CD14-positive monocyte (primary cell): ENCODE results near the gene TNFAIP2. TPM values are rescaled to one million over a fixed set of nuclear protein-coding genes. Genes with fewer than 3 reads are reported as not detected.

ENCODE experiments used
- DNase-seq, 3 donors: peaks; one replicate each; pipeline ENCODE4 v3.0.0-alpha.2; 2011 to 2022
- H2AFZ ChIP-seq: 2 replicates; pipeline ENCODE4 v1.6.0; 2012; ENCODE audit warnings: mild to moderate bottlenecking, low read depth, low read length, inconsistent platforms; ENCODE audit not compliant: insufficient read depth, poor library complexity, severe bottlenecking
- H3K27ac ChIP-seq, 2 donors: 1 replicate in 1 of 2; 2 replicates in 1 of 2; pipeline ENCODE4 v1.5.1; 2012 to 2013; ENCODE audit warnings: low read length in 2 of 2, control low read depth in 1 of 2, inconsistent platforms in 1 of 2, low read depth in 1 of 2, mild to moderate bottlenecking in 1 of 2
- H3K27me3 ChIP-seq, 2 donors: one replicate each; pipeline versions ENCODE4 v1.6.0 to v1.6.1; 2011 to 2013; ENCODE audit warnings: low read length in 2 of 2; ENCODE audit not compliant: control insufficient read depth in 2 of 2, insufficient read depth in 2 of 2
- H3K36me3 ChIP-seq, 2 donors: replicated peaks in 1 of 2; 1 replicate in 1 of 2; 2 replicates in 1 of 2; pipeline versions ENCODE4 v1.5.1 to v1.6.1; 2012 to 2013; ENCODE audit warnings: low read length in 2 of 2, control low read depth in 1 of 2, inconsistent platforms in 1 of 2, mild to moderate bottlenecking in 1 of 2; ENCODE audit not compliant: insufficient read depth in 2 of 2, control insufficient read depth in 1 of 2
- H3K4me1 ChIP-seq, 2 donors: 1 replicate in 1 of 2; 2 replicates in 1 of 2; pipeline versions ENCODE4 v1.5.1 to v1.6.1; 2012 to 2013; ENCODE audit warnings: low read length in 2 of 2, control low read depth in 1 of 2, inconsistent platforms in 1 of 2, mild to moderate bottlenecking in 1 of 2, moderate library complexity in 1 of 2; ENCODE audit not compliant: insufficient read depth in 2 of 2, control insufficient read depth in 1 of 2
- H3K4me2 ChIP-seq: replicated peaks from 2 replicates; pipeline ENCODE3; 2012; ENCODE audit warnings: low read length, moderate library complexity, mild to moderate bottlenecking; ENCODE audit not compliant: poor library complexity, severe bottlenecking; ENCODE audit errors: extremely low read depth
- H3K4me3 ChIP-seq, 3 experiments: fragments of 200-600 bp in 1 of 3; sonication (generic) in 1 of 3; replicated peaks in 1 of 3; 1 replicate in 2 of 3; 2 replicates in 1 of 3; pipeline ENCODE4 v1.5.1; 2011 to 2013; ENCODE audit warnings: low read length in 3 of 3, mild to moderate bottlenecking in 3 of 3, control low read depth in 2 of 3, low read depth in 2 of 3, inconsistent platforms in 1 of 3, moderate library complexity in 1 of 3
- H3K79me2 ChIP-seq: 2 replicates; pipeline ENCODE4 v1.6.0; 2012; ENCODE audit warnings: mild to moderate bottlenecking, control low read depth, inconsistent platforms, low read length, moderate library complexity; ENCODE audit not compliant: insufficient read depth
- H3K9ac ChIP-seq: 2 replicates; pipeline ENCODE4 v1.6.0; 2017; ENCODE audit warnings: low read length, mild to moderate bottlenecking; ENCODE audit not compliant: insufficient read depth, poor library complexity, severe bottlenecking
- H3K9me3 ChIP-seq, 2 donors: replicated peaks in 1 of 2; 1 replicate in 1 of 2; 2 replicates in 1 of 2; pipeline versions ENCODE4 v1.5.1 to v1.6.1; 2012 to 2013; ENCODE audit warnings: low read length in 2 of 2, control low read depth in 1 of 2; ENCODE audit not compliant: control insufficient read depth in 1 of 2, insufficient read depth in 1 of 2
- H4K20me1 ChIP-seq: 2 replicates; pipeline ENCODE4 v1.6.0; 2012; ENCODE audit warnings: mild to moderate bottlenecking, low read length, control low read depth, moderate library complexity; ENCODE audit not compliant: insufficient read depth
- H3K27ac Mint-ChIP-seq, 7 donors: one replicate each; pipeline ENCODE4 v1.8.0; 2020; ENCODE audit warnings: mild to moderate bottlenecking in 7 of 7, mixed read lengths in 7 of 7, moderate library complexity in 6 of 7, inconsistent platforms in 2 of 7
- H3K27me3 Mint-ChIP-seq, 3 donors: one replicate each; pipeline ENCODE4 v1.8.0; 2021 to 2022; ENCODE audit warnings: low read depth in 3 of 3, mild to moderate bottlenecking in 3 of 3, mixed read lengths in 3 of 3, moderate library complexity in 3 of 3, inconsistent platforms in 1 of 3
- H3K36me3 Mint-ChIP-seq, 2 donors: one replicate each; pipeline ENCODE4 v1.8.0; 2020; ENCODE audit warnings: mixed read lengths in 2 of 2, inconsistent platforms in 1 of 2, mild to moderate bottlenecking in 1 of 2
- H3K4me1 Mint-ChIP-seq: one replicate; pipeline ENCODE4 v1.8.0; 2020; ENCODE audit warnings: mild to moderate bottlenecking, mixed read lengths
- H3K4me3 Mint-ChIP-seq, 2 donors: one replicate each; pipeline ENCODE4 v1.8.0; 2020; ENCODE audit warnings: mild to moderate bottlenecking in 2 of 2, mixed read lengths in 2 of 2, moderate library complexity in 1 of 2
- H3K9me3 Mint-ChIP-seq, 7 donors: one replicate each; pipeline ENCODE4 v1.8.0; 2020 to 2022; ENCODE audit warnings: mixed read lengths in 7 of 7, mild to moderate bottlenecking in 6 of 7, moderate library complexity in 6 of 7, inconsistent platforms in 2 of 7
- CTCF ChIP-seq: fragments of 200-600 bp; IDR thresholded peaks from one replicate; pipeline ENCODE4 v1.8.0; 2022; ENCODE audit warnings: antibody characterized with exemption, mild to moderate bottlenecking
- WGBS: methylation state at CpG from one replicate; pipeline ENCODE4 v1.1.5; 2013; ENCODE audit warnings: missing lambda C conversion rate; ENCODE audit not compliant: insufficient coverage; 5-methylcytosine and 5-hydroxymethylcytosine counted together
- intact Hi-C, 2 donors: fragments of 100-400 bp; cut with micrococcal nuclease; formaldehyde crosslinking; loops; one replicate each; pipeline versions ENCODE4 v1.15.0 to v1.15.1; 2023
- polyA plus RNA-seq, 3 donors: library from polyadenylated mRNA; depleted of rRNA in 1 of 3; unstranded in 2 of 3; stranded (reverse) in 1 of 3; fragments of 300-500 nt in 2 of 3; fragments of >200 nt in 1 of 3; fragmentation: Illumina TruSeq in 2 of 3; gene quantifications; 1 replicate in 2 of 3; 2 replicates in 1 of 3; pipeline ENCODE4 v1.2.3, GENCODE V29; 2012 to 2021

TNFAIP2 gene
- polyA plus RNA-seq, 3 donors: 41.5 to 1,807 (median 50.8) TPM

GRCh38 chr14:103134405-103134804 lies 11.1 kb downstream of the TNFAIP2 start:
- no peak overlapping the region for H3K9ac ChIP-seq
- TF ChIP-seq CTCF: no peak
- H3K27me3 ChIP-seq: peaks cover 0 to 6% of the 10 kb centered on the region in 2 donors
- peaks cover 15 to 50% of the 10 kb centered on the region in 2 donors for H3K4me1 ChIP-seq
- H3K36me3 ChIP-seq: peaks cover 73 to 79% of the 10 kb centered on the region in 2 donors
- H3K9me3 Mint-ChIP-seq: no peaks in the 10 kb centered on the region
- H3K4me3 ChIP-seq: no peak overlapping the region
- no peak overlapping the region for H2AFZ ChIP-seq
- peaks cover 74 to 80% of the 10 kb centered on the region in 2 donors for H3K36me3 Mint-ChIP-seq
- H3K27ac Mint-ChIP-seq: peak overlapping the region in 2 of 7 donors; percentile 48 to 64
- peak in 1 of 3 donors; percentile 4 for DNase-seq
- no peak overlapping the region for H3K4me3 Mint-ChIP-seq
- peaks cover 23% of the 10 kb centered on the region for H3K79me2 ChIP-seq
- H3K27ac ChIP-seq: peak overlapping the region in 1 of 2 donors; percentile 31
- peaks cover 6 to 16% (median 12%) of the 10 kb centered on the region in 3 donors for H3K27me3 Mint-ChIP-seq
- peaks cover 88% of the 10 kb centered on the region for H4K20me1 ChIP-seq
- H3K4me2 ChIP-seq: no peak overlapping the region
- H3K9me3 ChIP-seq: no peaks in the 10 kb centered on the region
- intact Hi-C loops: no loop called here
- 60% methylated on average over 1 of the region's 2 CpGs for WGBS
- H3K4me1 Mint-ChIP-seq: peaks cover 32% of the 10 kb centered on the region

GRCh38 chr14:103134919-103135318 lies 11.7 kb downstream of the TNFAIP2 start:
- no peak overlapping the region for H3K9ac ChIP-seq
- H3K36me3 ChIP-seq: peaks cover 67 to 73% of the 10 kb centered on the region in 2 donors
- H2AFZ ChIP-seq: no peak overlapping the region
- H3K4me3 ChIP-seq: no peak overlapping the region
- peak overlapping the region in 5 of 7 donors; percentile 31 to 75 (median 38) for H3K27ac Mint-ChIP-seq
- no peaks in the 10 kb centered on the region for H3K9me3 ChIP-seq
- peaks cover 19% of the 10 kb centered on the region for H3K79me2 ChIP-seq
- intact Hi-C loops: loop anchor here in 1 of 2 donors (5.0 kb wide), 1 partner anchor 33 kb away; no protein-coding TSS in a partner anchor
- peak overlapping the region in 1 of 2 donors; percentile 31 for H3K27ac ChIP-seq
- peaks cover 69 to 75% of the 10 kb centered on the region in 2 donors for H3K36me3 Mint-ChIP-seq
- 95% methylated on average over 9 of the region's 14 CpGs for WGBS
- peaks cover 83% of the 10 kb centered on the region for H4K20me1 ChIP-seq
- H3K4me3 Mint-ChIP-seq: no peak overlapping the region
- TF ChIP-seq CTCF: no peak
- peaks cover 15 to 50% of the 10 kb centered on the region in 2 donors for H3K4me1 ChIP-seq
- no peaks in the 10 kb centered on the region for H3K9me3 Mint-ChIP-seq
- peaks cover 32% of the 10 kb centered on the region for H3K4me1 Mint-ChIP-seq
- peaks cover 9 to 19% (median 13%) of the 10 kb centered on the region in 3 donors for H3K27me3 Mint-ChIP-seq
- DNase-seq: peak in 1 of 3 donors; percentile 4
- peaks cover 0 to 6% of the 10 kb centered on the region in 2 donors for H3K27me3 ChIP-seq
- H3K4me2 ChIP-seq: no peak overlapping the region
